IMR-90 (cell line): Measurements from ENCODE around the gene VAMP3. TPM values are rescaled to one million over a fixed set of nuclear protein-coding genes. Genes with fewer than 3 reads are reported as not detected.

Experiments
- ATAC-seq: fragments of 200-7000 bp; cut with Tn5 transposase; 2 replicates; pipeline ENCODE4 v1.9.1; 2020; ENCODE audit warnings: low read depth, mild to moderate bottlenecking, moderate library complexity
- BruUV-seq: library from RNA; stranded (reverse); fragments of 400-500 nt; replicated peaks from 2 replicates; lab custom pipeline; 2021; lab: Mats Ljungman, UMichigan
- CTCF ChIA-PET: fragments of 300-600 bp; formaldehyde crosslinking; extraction: SDS; loops from one replicate; lab custom pipeline; 2021; ENCODE audit warnings: antibody characterized with exemption; lab: Yijun Ruan, JAX
- POLR2A ChIA-PET: fragments of 300-600 bp; sonication (Branson Sonifier 250); formaldehyde crosslinking; loops from one replicate; lab custom pipeline; 2022; ENCODE audit warnings: antibody characterized with exemption; ENCODE audit not compliant: unreplicated experiment; lab: Charles Lee
- DNase-seq: peaks from one replicate; pipeline ENCODE4 v3.0.0; 2013
- H2AFZ ChIP-seq: replicated peaks from 2 replicates; pipeline ENCODE3; 2013; ENCODE audit warnings: low read length, mild to moderate bottlenecking; ENCODE audit not compliant: poor library complexity
- H2AK5ac ChIP-seq: 2 replicates; pipeline ENCODE4 v1.6.1; 2013; ENCODE audit warnings: low read depth, low read length, inconsistent platforms
- H2AK9ac ChIP-seq: replicated peaks from 2 replicates; pipeline ENCODE3; 2013; ENCODE audit warnings: mild to moderate bottlenecking, low read depth, low read length, moderate library complexity; ENCODE audit not compliant: poor library complexity
- H2BK120ac ChIP-seq: 2 replicates; pipeline ENCODE4 v1.6.1; 2013; ENCODE audit warnings: low read depth, low read length, inconsistent platforms
- H2BK15ac ChIP-seq: 3 replicates; pipeline ENCODE4 v1.6.1; 2013; ENCODE audit warnings: low read depth, low read length, inconsistent platforms
- H2BK20ac ChIP-seq: 2 replicates; pipeline ENCODE4 v1.6.1; 2013; ENCODE audit warnings: low read depth, mild to moderate bottlenecking, inconsistent platforms, low read length, moderate library complexity
- H2BK5ac ChIP-seq: 2 replicates; pipeline ENCODE4 v1.6.1; 2013; ENCODE audit warnings: mild to moderate bottlenecking, low read depth, low read length, inconsistent platforms; ENCODE audit not compliant: poor library complexity, severe bottlenecking
- H3K14ac ChIP-seq: replicated peaks from 2 replicates; pipeline ENCODE4 v1.6.1; 2013; ENCODE audit warnings: low read depth, low read length, inconsistent platforms
- H3K18ac ChIP-seq: 2 replicates; pipeline ENCODE4 v1.6.1; 2013; ENCODE audit warnings: low read depth, low read length, control low read depth
- H3K23ac ChIP-seq: 2 replicates; pipeline ENCODE4 v1.6.1; 2013; ENCODE audit warnings: low read depth, low read length, inconsistent platforms
- H3K27ac ChIP-seq: 2 replicates; pipeline ENCODE4 v1.5.1; 2013; ENCODE audit warnings: mild to moderate bottlenecking, control low read depth, low read length; ENCODE audit not compliant: insufficient read depth
- H3K27me3 ChIP-seq: 2 replicates; pipeline ENCODE4 v1.6.1; 2013; ENCODE audit warnings: low read length; ENCODE audit not compliant: control insufficient read depth, insufficient read depth
- H3K36me3 ChIP-seq: 2 replicates; pipeline ENCODE4 v1.6.1; 2013; ENCODE audit warnings: low read length, mixed read lengths; ENCODE audit not compliant: control insufficient read depth, insufficient read depth
- H3K4ac ChIP-seq: 2 replicates; pipeline ENCODE4 v1.6.1; 2013; ENCODE audit warnings: low read depth, low read length, inconsistent platforms
- H3K4me1 ChIP-seq: 2 replicates; pipeline ENCODE4 v1.6.1; 2013; ENCODE audit warnings: low read length, mixed read lengths; ENCODE audit not compliant: control insufficient read depth, insufficient read depth
- H3K4me2 ChIP-seq: 2 replicates; pipeline ENCODE4 v1.6.1; 2013; ENCODE audit warnings: low read depth, mild to moderate bottlenecking, control low read depth, low read length, moderate library complexity
- H3K4me3 ChIP-seq: 2 replicates; pipeline ENCODE4 v1.5.1; 2013; ENCODE audit warnings: low read depth, mild to moderate bottlenecking, control low read depth, low read length, moderate library complexity; ENCODE audit not compliant: insufficient read depth
- H3K56ac ChIP-seq: 2 replicates; pipeline ENCODE4 v1.6.1; 2013; ENCODE audit warnings: low read length, inconsistent platforms; ENCODE audit not compliant: insufficient read depth; ENCODE audit errors: extremely low read depth
- H3K79me1 ChIP-seq, 2 experiments: 2 replicates each; pipeline ENCODE4 v1.6.1; 2013; ENCODE audit warnings: low read length in 2 of 2, inconsistent platforms in 1 of 2, low read depth in 1 of 2
- H3K9ac ChIP-seq: 2 replicates; pipeline ENCODE4 v1.6.1; 2013; ENCODE audit warnings: low read depth, low read length, control low read depth
- H3K9me1 ChIP-seq: 2 replicates; pipeline ENCODE4 v1.6.1; 2013; ENCODE audit warnings: low read length, inconsistent platforms; ENCODE audit not compliant: insufficient read depth
- H3K9me3 ChIP-seq: 2 replicates; pipeline ENCODE4 v1.6.1; 2013; ENCODE audit warnings: low read length; ENCODE audit not compliant: control insufficient read depth, insufficient read depth
- H4K20me1 ChIP-seq: 2 replicates; pipeline ENCODE4 v1.6.1; 2013; ENCODE audit warnings: low read length, inconsistent platforms; ENCODE audit not compliant: insufficient read depth
- H4K5ac ChIP-seq: 2 replicates; pipeline ENCODE4 v1.6.1; 2013; ENCODE audit warnings: mild to moderate bottlenecking, low read depth, low read length, control low read depth
- H4K8ac ChIP-seq, 2 experiments: 2 replicates each; pipeline ENCODE4 v1.6.1; 2013; ENCODE audit warnings: low read depth in 2 of 2, low read length in 2 of 2, control low read depth in 1 of 2, inconsistent platforms in 1 of 2
- H4K91ac ChIP-seq: 2 replicates; pipeline ENCODE4 v1.6.1; 2013; ENCODE audit warnings: low read depth, low read length, inconsistent platforms; ENCODE audit not compliant: insufficient read depth
- BHLHE40 ChIP-seq: fragments of 150-350 bp; IDR thresholded peaks from 2 replicates; pipeline ENCODE4 v1.6.1; 2016; ENCODE audit warnings: mild to moderate bottlenecking, low read depth, low read length
- CEBPB ChIP-seq: IDR thresholded peaks from 2 replicates; pipeline ENCODE4 v1.6.1; 2012; ENCODE audit warnings: low read depth, low read length, improper control_type of control experiment
- CHD1 ChIP-seq: IDR thresholded peaks from 2 replicates; pipeline ENCODE4 v1.6.1; 2012; ENCODE audit warnings: low read depth, low read length, improper control_type of control experiment
- CTCF ChIP-seq: conservative IDR thresholded peaks from 2 replicates; pipeline ENCODE4 v1.5.1; 2012; ENCODE audit warnings: mild to moderate bottlenecking, low read depth, low read length, improper control_type of control experiment
- ELK1 ChIP-seq: fragments of 150-350 bp; IDR thresholded peaks from 2 replicates; pipeline ENCODE4 v1.6.1; 2016; ENCODE audit warnings: low read depth, mild to moderate bottlenecking, low read length, moderate library complexity, borderline replicate concordance
- FOS ChIP-seq: fragments of 150-350 bp; IDR thresholded peaks from 2 replicates; pipeline ENCODE4 v1.6.1; 2016; ENCODE audit warnings: low read depth, low read length
- MAFK ChIP-seq: IDR thresholded peaks from 2 replicates; pipeline ENCODE4 v1.6.1; 2012; ENCODE audit warnings: low read depth, low read length, improper control_type of control experiment
- MAZ ChIP-seq: IDR thresholded peaks from 2 replicates; pipeline ENCODE4 v1.6.1; 2012; ENCODE audit warnings: low read depth, mild to moderate bottlenecking, low read length, improper control_type of control experiment, moderate library complexity, borderline replicate concordance
- MXI1 ChIP-seq: IDR thresholded peaks from 2 replicates; pipeline ENCODE4 v1.6.1; 2012; ENCODE audit warnings: low read depth, mild to moderate bottlenecking, low read length, moderate library complexity, borderline replicate concordance
- NFE2L2 ChIP-seq: fragments of 150-350 bp; IDR thresholded peaks from 2 replicates; pipeline ENCODE4 v1.6.1; 2016; ENCODE audit warnings: low read depth, mild to moderate bottlenecking, low read length
- POLR2A ChIP-seq: IDR thresholded peaks from 2 replicates; pipeline ENCODE4 v1.6.1; 2012; ENCODE audit warnings: mild to moderate bottlenecking, low read depth, low read length
- RAD21 ChIP-seq: IDR thresholded peaks from 2 replicates; pipeline ENCODE4 v1.6.1; 2012; ENCODE audit warnings: low read length, improper control_type of control experiment
- RCOR1 ChIP-seq: IDR thresholded peaks from 2 replicates; pipeline ENCODE4 v1.6.1; 2012; ENCODE audit warnings: mild to moderate bottlenecking, low read length, improper control_type of control experiment; ENCODE audit not compliant: insufficient replicate concordance
- RFX5 ChIP-seq: IDR thresholded peaks from 2 replicates; pipeline ENCODE4 v1.8.0; 2012; ENCODE audit warnings: low read depth, mild to moderate bottlenecking, low read length, moderate library complexity
- SMC3 ChIP-seq: fragments of 150-350 bp; IDR thresholded peaks from 2 replicates; pipeline ENCODE4 v1.6.1; 2016; ENCODE audit warnings: low read depth, mild to moderate bottlenecking, antibody characterized with exemption, low read length, moderate library complexity
- USF2 ChIP-seq: fragments of 150-350 bp; IDR thresholded peaks from 2 replicates; pipeline ENCODE4 v1.6.1; 2017; ENCODE audit warnings: mild to moderate bottlenecking, antibody characterized with exemption, low read length, low read depth
- WGBS, 2 experiments: methylation state at CpG; one replicate each; pipeline versions ENCODE4 v1.1.5 to v1.1.7; 2013; ENCODE audit warnings: missing lambda C conversion rate in 2 of 2; ENCODE audit not compliant: insufficient read length in 1 of 2; ENCODE audit errors: extremely low coverage in 2 of 2; 5-methylcytosine and 5-hydroxymethylcytosine counted together
- dilution Hi-C: fragments of 300-500 bp; cut with HindIII; formaldehyde crosslinking; loops from one replicate; pipeline ENCODE4 v1.14.3; 2018; ENCODE audit warnings: low sequenced_read_pairs; ENCODE audit not compliant: unreplicated experiment
- in situ Hi-C: fragments of 300-500 bp; cut with MboI; formaldehyde crosslinking; loops from 3 replicates; pipeline ENCODE4 v1.14.3; 2019; ENCODE audit warnings: low sequenced_read_pairs, inconsistent platforms, mixed read lengths
- intact Hi-C: fragments of 100-400 bp; cut with micrococcal nuclease; formaldehyde crosslinking; loops from 2 replicates; pipeline ENCODE4 v1.10.0; 2022
- polyA plus RNA-seq, 3 experiments: library from polyadenylated mRNA; depleted of rRNA; stranded (reverse); fragments of >200 nt; gene quantifications; 2 replicates each; pipeline ENCODE4 v1.2.3, GENCODE V29; 2012; ENCODE audit warnings: low replicate concordance in 1 of 3
- total RNA-seq: library from RNA; depleted of rRNA; stranded (reverse); fragments of >200 nt; gene quantifications from 2 replicates; pipeline ENCODE4 v1.2.3, GENCODE V29; 2012

VAMP3 gene
- total and polyA plus RNA-seq, 2 of the 4 experiments (the other 2 are of a cell fraction): 99.1 to 354 TPM

- dilution Hi-C loops (no loop called here), in situ Hi-C loops (no loop called here), intact Hi-C loops (no loop called here)
- Histone ChIP-seq H3K9me1 (no peaks in the 10 kb centered on the region), H3K4me2 (no peak overlapping the region), H2AK5ac (no peak overlapping the region), H2BK5ac (no peak overlapping the region), H3K4me1 (no peaks in the 10 kb centered on the region), H3K4ac (no peak overlapping the region), H4K20me1 (no peaks in the 10 kb centered on the region), H2BK20ac (no peak overlapping the region), H4K5ac (no peak overlapping the region), H4K8ac (no peak overlapping the region), H2AFZ (no peak overlapping the region), H3K23ac (no peak overlapping the region), H3K9ac (no peak overlapping the region), H3K27me3 (no peaks in the 10 kb centered on the region), H3K18ac (no peak overlapping the region), H3K36me3 (peaks cover 20% of the 10 kb centered on the region), H2BK120ac (no peak overlapping the region), H2AK9ac (no peak overlapping the region), H3K4me3 (no peak overlapping the region), H3K79me1 (no peaks in the 10 kb centered on the region), H3K14ac (no peak overlapping the region), H3K56ac (no peak overlapping the region), H2BK15ac (no peak overlapping the region), H3K9me3 (peaks cover 6% of the 10 kb centered on the region), H4K91ac (no peak overlapping the region), H3K27ac (no peak overlapping the region)
- POLR2A ChIA-PET: interaction anchor here (0.6 kb wide), 1 partner anchor 16 kb away, joined by 4 read pairs; no protein-coding TSS in a partner anchor
- CTCF ChIA-PET: no interaction called here
- WGBS, 2 experiments: no CpG with 5 or more reads among the region's 12 CpGs
- BruUV-seq: no TSS peak
- TF ChIP-seq RAD21 (no peak), SMC3 (no peak), NFE2L2 (no peak), MXI1 (no peak), MAFK (no peak), ELK1 (no peak), USF2 (no peak), RFX5 (no peak), POLR2A (no peak), RCOR1 (no peak), CHD1 (no peak), BHLHE40 (no peak), FOS (no peak), CEBPB (no peak), CTCF (no peak), MAZ (no peak)
- DNase-seq (no peak), ATAC-seq (no peak)
These were observed 24.3 kb downstream of the VAMP3 start for GRCh38 chr1:7795406-7795805.
